T-cell (primary cell): ENCODE data around the gene DDX49. TPM values are rescaled to one million over a fixed set of nuclear protein-coding genes. Genes with fewer than 3 reads are reported as not detected.

Source experiments
- ATAC-seq, 4 experiments: fragments of 200-7000 bp in 3 of 4; fragments of 150-1000 bp in 1 of 4; cut with Tn5 transposase; replicated peaks in 1 of 4; 1 replicate in 3 of 4; 2 replicates in 1 of 4; pipeline ENCODE4 v1.10.0; 2021; ENCODE audit warnings: moderate library complexity in 3 of 4, mild to moderate bottlenecking in 2 of 4, moderate number of reproducible peaks in 1 of 4
- CTCF ChIA-PET, 2 donors: fragments of 300-600 bp; sonication (Branson Sonifier 250); formaldehyde crosslinking; loops; one replicate each; lab custom pipeline; 2022; ENCODE audit warnings: antibody characterized with exemption in 2 of 2; lab: Charles Lee
- POLR2A ChIA-PET, 2 donors: fragments of 300-600 bp; sonication (Branson Sonifier 250); formaldehyde crosslinking; loops; one replicate each; lab custom pipeline; 2022; ENCODE audit warnings: antibody characterized with exemption in 2 of 2; lab: Charles Lee
- DNase-seq, 35 experiments: peaks; one replicate each; pipeline versions ENCODE4 v3.0.0 to v3.0.0-alpha.2; 2013 to 2023
- H3K27ac ChIP-seq: one replicate; pipeline ENCODE4 v1.5.1; 2013; ENCODE audit warnings: low read length
- H3K27me3 ChIP-seq, 2 experiments: replicated peaks in 1 of 2; 1 replicate in 1 of 2; 2 replicates in 1 of 2; pipeline versions ENCODE4 v1.6.1 to v1.7.0; 2013; ENCODE audit warnings: low read length in 1 of 2, mixed read lengths in 1 of 2; ENCODE audit not compliant: control insufficient read depth in 2 of 2, insufficient read depth in 2 of 2; ENCODE audit errors: extremely low read depth in 1 of 2
- H3K36me3 ChIP-seq, 2 donors: 1 replicate in 1 of 2; 2 replicates in 1 of 2; pipeline versions ENCODE4 v1.6.1 to v1.7.0; 2013; ENCODE audit warnings: low read length in 1 of 2; ENCODE audit not compliant: control insufficient read depth in 2 of 2, insufficient read depth in 1 of 2; ENCODE audit errors: extremely low read depth in 1 of 2
- H3K4me1 ChIP-seq, 2 experiments: 1 replicate in 1 of 2; 2 replicates in 1 of 2; pipeline versions ENCODE4 v1.6.1 to v1.7.0; 2013; ENCODE audit warnings: low read length in 2 of 2, mixed read lengths in 1 of 2; ENCODE audit not compliant: insufficient read depth in 2 of 2, control insufficient read depth in 1 of 2; ENCODE audit errors: extremely low read depth in 1 of 2
- H3K4me3 ChIP-seq, 2 donors: 1 replicate in 1 of 2; 2 replicates in 1 of 2; pipeline versions ENCODE4 v1.5.1 to v1.7.0; 2013; ENCODE audit warnings: mild to moderate bottlenecking in 2 of 2, low read length in 1 of 2, moderate library complexity in 1 of 2; ENCODE audit not compliant: control insufficient read depth in 1 of 2; ENCODE audit errors: extremely low read depth in 1 of 2
- H3K9me3 ChIP-seq: 2 replicates; pipeline ENCODE4 v1.7.0; 2013
- H3K27ac Mint-ChIP-seq, 2 donors: one replicate each; pipeline ENCODE4 v1.8.0; 2020 to 2021; ENCODE audit warnings: mild to moderate bottlenecking in 2 of 2, mixed read lengths in 2 of 2
- H3K27me3 Mint-ChIP-seq, 2 donors: one replicate each; pipeline ENCODE4 v1.8.0; 2021 to 2022; ENCODE audit warnings: mixed read lengths in 2 of 2
- H3K36me3 Mint-ChIP-seq: one replicate; pipeline ENCODE4 v1.8.0; 2021; ENCODE audit warnings: mixed read lengths
- H3K4me1 Mint-ChIP-seq, 3 donors: one replicate each; pipeline ENCODE4 v1.8.0; 2020 to 2022; ENCODE audit warnings: mixed read lengths in 3 of 3, mild to moderate bottlenecking in 1 of 3
- H3K4me3 Mint-ChIP-seq, 3 donors: one replicate each; pipeline ENCODE4 v1.8.0; 2020 to 2022; ENCODE audit warnings: mild to moderate bottlenecking in 3 of 3, mixed read lengths in 3 of 3, moderate library complexity in 3 of 3
- H3K9me3 Mint-ChIP-seq, 3 donors: one replicate each; pipeline ENCODE4 v1.8.0; 2020 to 2022; ENCODE audit warnings: mixed read lengths in 3 of 3
- WGBS: methylation state at CpG from one replicate; pipeline ENCODE4 v1.1.5; 2013; ENCODE audit warnings: missing lambda C conversion rate; ENCODE audit not compliant: insufficient coverage; 5-methylcytosine and 5-hydroxymethylcytosine counted together
- total RNA-seq, 35 experiments: library from RNA in 6 of 35; stranded (reverse) in 6 of 35; fragments of 120-200 nt in 1 of 35; gene quantifications; one replicate each; pipeline versions ENCODE4 v1.2.1 to v1.2.4 and lab custom pipeline; 2013 to 2026

The DDX49 gene
- total RNA-seq, 5 donors from 2014 or later (not counting 1 experiment from before 2014, with no cell fraction given): 42.4 to 55.3 (median 48.1) TPM

- ATAC-seq: no peak
Measured at GRCh38 chr19:18928018-18928805, 8.7 kb downstream of the DDX49 start.

GRCh38 chr19:18929311-18929710 is 9.8 kb downstream of the DDX49 start:
- CTCF ChIA-PET: no interaction called here
- POLR2A ChIA-PET: no interaction called here

More at GRCh38 chr19:18928018-18928805, 8.7 kb downstream of the DDX49 start:
- H3K27ac Mint-ChIP-seq: no peak overlapping the region
- WGBS: 87% methylated on average over 19 of the region's 26 CpGs
- H3K36me3 Mint-ChIP-seq: peaks cover 12% of the 10 kb centered on the region
- POLR2A ChIA-PET: interaction anchor here in 1 of 2 donors (0.7 kb wide), 1 partner anchor 454 kb away, joined by 4 read pairs; no protein-coding TSS in a partner anchor
- Histone ChIP-seq H3K4me1 (peaks cover 3 to 16% of the 10 kb centered on the region in 2 experiments), H3K36me3 (peaks cover 7 to 37% of the 10 kb centered on the region in 2 donors), H3K27ac (no peak overlapping the region), H3K9me3 (no peaks in the 10 kb centered on the region), H3K4me3 (no peak overlapping the region), H3K27me3 (peaks cover 0 to 10% of the 10 kb centered on the region in 2 experiments)
- no peak for DNase-seq
- H3K9me3 Mint-ChIP-seq: no peaks in the 10 kb centered on the region
- H3K4me1 Mint-ChIP-seq: peaks cover 4 to 10% (median 5%) of the 10 kb centered on the region in 3 donors
- CTCF ChIA-PET: no interaction called here
- peaks cover 0 to under 1% of the 10 kb centered on the region in 2 donors for H3K27me3 Mint-ChIP-seq
- H3K4me3 Mint-ChIP-seq: no peak overlapping the region

GRCh38 chr19:18931316-18932162 is 12.0 kb downstream of the DDX49 start:
- no peaks in the 10 kb centered on the region for H3K9me3 Mint-ChIP-seq
- Histone ChIP-seq H3K27ac (no peak overlapping the region), H3K4me3 (no peak overlapping the region), H3K9me3 (no peaks in the 10 kb centered on the region), H3K27me3 (peaks cover 0 to 29% of the 10 kb centered on the region in 2 experiments), H3K36me3 (peaks cover 0 to 8% of the 10 kb centered on the region in 2 donors), H3K4me1 (peaks cover 3 to 16% of the 10 kb centered on the region in 2 experiments)
- no peaks in the 10 kb centered on the region for H3K36me3 Mint-ChIP-seq
- 86% methylated on average over 26 of the region's 34 CpGs for WGBS
- ATAC-seq: no peak
- no peak overlapping the region for H3K27ac Mint-ChIP-seq
- peaks cover 6 to 14% (median 11%) of the 10 kb centered on the region in 3 donors for H3K4me1 Mint-ChIP-seq
- H3K27me3 Mint-ChIP-seq: peaks cover 8 to 14% of the 10 kb centered on the region in 2 donors
- H3K4me3 Mint-ChIP-seq: peak overlapping the region in 1 of 3 donors; percentile 21
- ChIA-PET POLR2A (no interaction called here), CTCF (no interaction called here)
- no peak for DNase-seq

More at GRCh38 chr19:18929311-18929710, 9.8 kb downstream of the DDX49 start:
- Histone ChIP-seq H3K27ac (no peak overlapping the region), H3K27me3 (peaks cover 0 to 21% of the 10 kb centered on the region in 2 experiments), H3K9me3 (no peaks in the 10 kb centered on the region), H3K36me3 (peaks cover 6 to 28% of the 10 kb centered on the region in 2 donors), H3K4me1 (peaks cover 3 to 16% of the 10 kb centered on the region in 2 experiments), H3K4me3 (no peak overlapping the region)
- H3K4me1 Mint-ChIP-seq: peaks cover 6 to 14% (median 11%) of the 10 kb centered on the region in 3 donors
- H3K4me3 Mint-ChIP-seq: no peak overlapping the region
- peaks cover 8 to 11% of the 10 kb centered on the region in 2 donors for H3K27me3 Mint-ChIP-seq
- peaks cover 10% of the 10 kb centered on the region for H3K36me3 Mint-ChIP-seq
- 93% methylated on average over 25 of the region's 25 CpGs for WGBS
- DNase-seq (no peak), ATAC-seq (no peak)
- H3K9me3 Mint-ChIP-seq: no peaks in the 10 kb centered on the region
- H3K27ac Mint-ChIP-seq: no peak overlapping the region

- Mint-ChIP-seq H3K4me3 (peak overlapping the region; percentile 69 to 79 (median 72)), H3K36me3 (no peaks in the 10 kb centered on the region), H3K4me1 (peaks cover 6 to 14% (median 11%) of the 10 kb centered on the region in 3 donors), H3K9me3 (no peaks in the 10 kb centered on the region), H3K27me3 (peaks cover 8 to 14% of the 10 kb centered on the region in 2 donors), H3K27ac (no peak overlapping the region)
- Histone ChIP-seq H3K4me1 (peaks cover 3 to 16% of the 10 kb centered on the region in 2 experiments), H3K36me3 (peaks cover 0 to 6% of the 10 kb centered on the region in 2 donors), H3K9me3 (no peaks in the 10 kb centered on the region), H3K27ac (no peak overlapping the region), H3K27me3 (peaks cover 0 to 29% of the 10 kb centered on the region in 2 experiments), H3K4me3 (peak overlapping the region; percentile 40 to 41)
- WGBS: 6% methylated on average over 29 of the region's 37 CpGs
- DNase-seq (peak; percentile 58 to 89 (median 83)), ATAC-seq (peak; percentile 86 to 95 (median 94))
- ChIA-PET POLR2A (no interaction called here), CTCF (no interaction called here)
Measured at GRCh38 chr19:18932216-18932841, 12.8 kb downstream of the DDX49 start.

- no peaks in the 10 kb centered on the region for H3K36me3 Mint-ChIP-seq
- Histone ChIP-seq H3K4me1 (peaks cover 3 to 16% of the 10 kb centered on the region in 2 experiments), H3K4me3 (no peak overlapping the region), H3K36me3 (no peaks in the 10 kb centered on the region), H3K27ac (no peak overlapping the region), H3K9me3 (no peaks in the 10 kb centered on the region), H3K27me3 (peaks cover 0 to 29% of the 10 kb centered on the region in 2 experiments)
- H3K27ac Mint-ChIP-seq: no peak overlapping the region
- no peaks in the 10 kb centered on the region for H3K9me3 Mint-ChIP-seq
- ATAC-seq (no peak), DNase-seq (no peak)
- POLR2A ChIA-PET: interaction anchor here in 1 of 2 donors (0.6 kb wide), 1 partner anchor 245 kb away, joined by 8 read pairs; no protein-coding TSS in a partner anchor
- H3K27me3 Mint-ChIP-seq: peaks cover 8 to 19% of the 10 kb centered on the region in 2 donors
- peaks cover 6 to 14% (median 11%) of the 10 kb centered on the region in 3 donors for H3K4me1 Mint-ChIP-seq
- CTCF ChIA-PET: no interaction called here
- 85% methylated on average over 8 of the region's 13 CpGs for WGBS
- H3K4me3 Mint-ChIP-seq: peak overlapping the region in 2 of 3 donors; percentile 55 to 79
Measured at GRCh38 chr19:18933297-18933696, 13.8 kb downstream of the DDX49 start.
